Cerebellar cortex (tissue), 1 donor: ENCODE data around the gene STK38.
"Not testable (repeated sequence)": the region's sequence is repeated elsewhere in the genome, so short reads cannot be mapped to it uniquely, and the experiment has no call there.

Experiments
- DNase-seq: peaks from one replicate; pipeline ENCODE4 v3.0.0-alpha.2; 2015; ENCODE audit warnings: low spot score

The STK38 gene

DNA sequence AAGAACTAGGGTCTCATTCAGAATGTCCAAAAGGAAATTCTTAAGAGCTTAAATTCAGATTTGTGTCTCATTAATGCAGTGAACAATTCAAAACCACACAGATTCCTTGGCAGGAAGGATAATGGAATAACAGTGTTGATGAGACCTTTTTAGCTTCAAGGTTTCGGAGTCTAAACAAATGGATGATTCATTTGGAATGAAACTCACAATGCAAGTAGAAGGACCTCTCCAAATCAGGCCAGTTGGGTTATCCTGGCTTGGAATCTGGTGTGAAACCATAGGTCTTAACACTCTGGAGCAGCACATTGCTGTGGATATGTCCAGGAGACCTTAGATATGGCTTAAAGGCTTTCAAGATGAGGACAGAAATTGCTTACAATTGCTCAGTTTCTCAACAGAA lies 59.6 kb downstream of the STK38 start:
- DNase-seq, result no peak

DNA sequence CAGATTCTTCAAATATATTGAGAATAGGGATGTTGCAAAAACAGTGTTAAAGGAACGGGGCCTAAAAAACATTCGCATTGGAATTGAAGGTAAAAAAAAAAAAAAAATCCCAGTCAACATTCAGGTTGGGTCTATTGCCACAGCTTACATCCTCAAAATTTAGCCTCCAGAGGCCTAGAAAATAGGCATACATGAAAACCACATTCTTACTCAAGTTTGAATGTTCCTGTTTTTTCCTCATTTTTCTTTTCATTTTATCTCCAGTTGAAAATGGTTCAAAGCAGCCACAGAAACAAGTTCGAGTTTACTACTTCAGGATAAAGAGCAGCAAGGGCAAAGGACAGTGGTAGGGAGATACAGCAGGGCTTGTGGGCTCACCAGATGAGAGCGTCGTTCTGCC lies 62.5 kb downstream of the STK38 start:
- DNase-seq, result no peak

DNA sequence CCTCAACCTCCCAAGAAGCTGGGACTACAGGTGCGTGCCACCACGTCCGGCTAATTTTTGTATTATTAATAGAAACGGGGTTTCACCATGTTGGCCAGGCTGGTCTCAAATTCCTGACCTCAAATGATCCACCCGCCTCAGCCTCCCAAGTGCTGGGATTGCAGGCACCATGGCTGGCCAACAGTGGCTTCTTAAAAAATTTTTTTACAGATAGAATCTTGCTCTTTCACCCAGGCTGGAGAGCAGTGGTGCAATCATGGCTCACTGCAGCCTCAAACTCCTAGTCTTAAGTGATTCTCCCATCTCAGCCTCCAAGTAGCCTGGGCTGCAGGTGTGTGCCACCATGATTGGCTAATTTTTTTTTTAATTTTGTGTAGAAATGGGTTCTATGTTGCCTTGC lies 64.0 kb downstream of the STK38 start:
- not testable (repeated sequence) for DNase-seq

DNA sequence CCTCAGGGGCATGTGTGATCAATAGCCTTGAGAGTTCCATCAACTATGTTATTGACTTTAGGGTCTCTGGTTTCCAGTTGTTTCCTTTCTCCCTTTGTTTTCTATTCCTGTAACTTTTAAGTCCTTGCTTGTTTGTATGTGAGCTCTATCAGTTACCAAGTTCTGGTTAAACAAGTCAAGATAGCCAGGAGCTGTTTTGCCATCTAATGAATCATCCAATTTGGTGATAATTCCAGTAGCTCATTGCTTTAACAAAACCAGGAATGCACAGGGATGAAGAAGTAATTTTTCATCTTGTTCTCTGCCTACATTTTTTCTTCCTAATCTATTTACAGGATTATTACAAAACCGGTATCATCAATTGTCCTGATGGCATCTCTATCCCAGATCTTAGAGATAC lies 68.0 kb downstream of the STK38 start:
- DNase-seq, result no peak

DNA sequence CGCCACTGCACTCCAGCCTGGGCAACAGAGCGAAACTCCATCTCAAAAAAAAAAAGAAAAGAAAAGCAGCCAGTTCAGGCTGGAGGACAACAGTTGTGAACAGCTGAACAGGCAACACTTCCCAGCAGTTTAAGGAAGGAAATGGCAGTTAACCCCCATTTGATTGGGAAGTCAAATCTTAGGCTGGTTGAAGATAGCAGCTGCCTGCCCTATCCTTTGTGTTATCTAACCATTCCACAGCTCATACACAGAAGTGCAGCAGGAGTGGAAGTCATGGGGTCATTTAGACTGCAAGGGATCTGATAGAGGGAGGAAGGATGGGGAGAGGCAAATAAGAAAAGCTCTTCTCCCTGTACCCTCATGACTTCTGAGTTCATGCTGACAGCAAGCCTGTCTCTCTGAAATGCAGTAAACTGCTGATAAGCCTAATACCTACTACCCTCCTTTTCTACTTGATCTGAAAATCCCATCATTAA lies 69.2 kb downstream of the STK38 start:
- DNase-seq, result no peak

DNA sequence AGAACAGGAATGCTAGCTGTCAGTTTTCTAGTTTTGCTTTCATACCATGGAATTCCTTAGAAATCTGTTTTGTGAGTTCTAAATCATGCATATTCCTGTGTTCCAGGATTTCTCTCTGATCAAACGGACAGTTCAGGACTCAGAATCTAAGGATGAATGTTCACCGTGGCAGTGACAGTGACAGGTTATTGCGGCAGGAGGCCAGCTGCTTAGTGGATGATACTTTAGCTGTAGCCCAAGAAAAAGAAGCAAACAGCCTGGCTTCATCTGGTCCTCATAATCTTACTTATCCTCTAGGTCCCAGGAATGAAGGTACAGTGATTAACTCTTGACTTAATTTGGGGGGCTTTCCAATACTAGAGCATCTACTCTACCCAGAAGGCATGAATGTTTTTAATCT lies 77.3 kb downstream of the STK38 start:
- no peak for DNase-seq

DNA sequence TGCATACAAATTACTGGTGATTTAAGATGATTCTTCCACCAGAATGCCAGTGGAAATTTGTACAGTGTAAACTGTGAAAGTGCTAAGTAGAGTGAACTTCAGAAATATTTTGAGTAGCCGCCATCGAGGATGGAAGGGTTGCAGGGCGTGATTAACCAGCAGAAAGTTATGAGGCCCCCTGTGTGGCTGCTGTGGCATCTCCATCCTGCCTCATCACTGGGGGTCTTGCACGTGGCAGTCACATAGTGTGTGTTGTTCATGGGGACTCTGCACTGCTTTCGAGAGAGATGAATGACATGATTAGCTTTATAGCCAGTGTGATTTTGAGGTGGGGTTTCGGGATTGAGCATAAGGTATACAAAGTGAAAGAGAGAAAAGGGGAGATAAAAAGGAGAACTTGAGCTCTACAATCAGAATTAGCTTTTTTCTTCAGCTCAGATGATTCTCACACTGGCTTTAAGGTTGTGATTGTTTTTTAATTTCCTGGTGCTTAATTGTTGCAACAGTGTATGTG lies 78.1 kb downstream of the STK38 start:
- no peak for DNase-seq

DNA sequence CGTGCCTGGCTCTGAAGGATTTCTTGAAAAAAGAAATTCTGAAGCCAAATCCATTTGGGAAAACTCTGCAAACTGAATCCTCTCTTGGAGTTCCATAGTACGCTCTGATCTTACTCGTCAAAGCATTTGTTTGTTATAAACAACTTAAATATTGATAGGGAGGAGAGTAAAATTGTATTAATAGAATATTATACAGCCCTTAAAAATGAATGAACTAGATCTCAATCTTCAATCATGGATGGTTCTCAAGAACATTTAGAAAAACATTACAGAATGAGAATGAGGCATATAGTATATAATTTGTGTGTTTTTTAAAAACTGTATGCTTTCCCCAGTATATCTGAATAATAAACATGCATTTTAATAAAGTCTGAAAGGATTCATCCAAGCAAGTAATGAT lies 79.7 kb downstream of the STK38 start:
- no peak for DNase-seq

DNA sequence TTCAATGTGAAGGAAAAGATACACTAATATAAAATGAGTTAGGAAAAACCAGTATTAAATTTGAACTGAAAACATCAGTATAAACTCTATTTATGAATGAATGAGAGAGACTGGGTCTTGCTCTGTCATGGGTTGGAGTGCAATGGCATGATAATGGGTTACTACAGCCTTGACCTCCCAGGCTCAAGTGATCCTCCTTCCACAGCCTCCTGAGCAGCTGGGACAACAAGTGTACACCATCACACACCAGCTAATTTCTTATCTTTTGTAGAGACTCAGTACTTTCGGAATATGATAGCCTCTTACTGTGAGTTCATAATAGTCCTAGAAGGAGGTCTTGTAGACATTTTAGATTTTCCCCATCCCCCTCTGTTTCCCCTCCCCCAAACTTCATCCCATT lies 83.0 kb downstream of the STK38 start:
- DNase-seq, result no peak

DNA sequence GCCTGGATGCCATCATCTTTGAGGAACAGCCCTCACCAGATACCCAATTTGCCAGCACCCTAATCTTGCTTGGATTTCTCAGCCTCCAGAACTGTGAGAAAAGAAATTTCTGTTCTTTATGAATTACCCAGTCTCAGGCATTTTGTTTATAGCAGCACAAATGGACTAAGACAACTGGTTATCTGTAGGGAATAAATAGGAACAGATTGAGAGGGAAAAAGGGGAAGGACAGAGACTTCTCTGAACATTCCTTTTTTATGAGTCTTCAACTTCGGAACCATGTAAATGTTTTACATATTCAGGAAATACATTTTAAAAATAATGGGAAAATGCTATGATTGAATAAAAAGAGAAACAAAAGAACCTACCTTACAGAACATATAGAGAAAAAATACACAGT lies 83.6 kb downstream of the STK38 start:
- DNase-seq, result no peak

DNA sequence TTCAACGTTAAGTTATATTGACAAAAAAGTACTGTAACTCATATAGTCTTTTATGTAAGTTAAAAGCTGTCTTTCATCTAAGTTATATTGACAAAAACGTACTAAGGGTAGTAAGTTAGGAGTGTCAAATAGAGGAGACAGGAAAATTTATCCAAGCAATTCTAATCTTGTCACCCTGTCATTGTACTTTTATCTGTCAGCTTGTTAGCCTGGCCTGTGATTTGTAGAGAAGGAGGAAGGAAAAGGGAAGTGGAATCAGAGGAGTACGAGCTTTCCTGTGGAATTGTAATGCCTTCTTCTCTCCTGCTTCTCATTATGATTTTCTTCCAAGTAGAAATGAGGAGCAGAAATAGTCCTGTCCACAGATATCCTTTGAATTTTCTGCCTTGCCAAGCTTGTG lies 85.6 kb downstream of the STK38 start:
- no peak for DNase-seq

DNA sequence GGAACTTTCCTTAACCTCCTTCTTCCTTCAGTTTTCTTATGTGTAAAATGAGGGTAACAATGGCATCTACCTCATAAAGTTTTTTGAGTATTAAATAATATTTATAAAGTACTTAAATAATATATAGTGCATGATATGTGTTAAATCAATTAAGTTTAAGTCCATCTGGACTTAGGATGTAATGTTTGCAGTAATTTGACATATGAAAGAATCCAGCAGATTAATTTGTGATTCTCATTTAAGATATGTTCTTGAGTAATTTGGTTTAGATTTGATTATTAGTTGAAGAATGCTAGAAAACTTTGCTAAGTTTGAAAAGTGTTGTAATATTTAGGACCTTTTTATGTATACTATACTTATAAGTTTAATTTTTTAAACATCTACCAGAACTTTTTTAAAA lies 86.4 kb downstream of the STK38 start:
- DNase-seq, result no peak

DNA sequence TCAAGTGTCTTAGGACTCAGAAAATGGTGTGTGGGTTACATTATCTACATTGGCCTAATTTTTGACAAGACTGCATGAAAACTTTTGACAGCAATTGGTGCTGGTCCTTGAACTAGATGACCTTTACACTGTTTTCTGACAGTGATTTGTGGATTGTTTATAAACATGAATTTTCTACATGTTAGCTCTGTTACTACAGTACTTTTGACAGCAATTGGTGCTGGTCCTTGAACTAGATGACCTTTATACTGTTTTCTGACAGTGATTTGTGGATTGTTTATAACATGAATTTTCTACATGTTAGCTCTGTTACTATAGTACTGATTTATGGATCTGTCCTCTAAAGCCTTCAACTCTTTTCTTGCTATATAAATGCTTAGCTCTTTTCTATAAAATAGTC lies 87.8 kb downstream of the STK38 start:
- no peak for DNase-seq

DNA sequence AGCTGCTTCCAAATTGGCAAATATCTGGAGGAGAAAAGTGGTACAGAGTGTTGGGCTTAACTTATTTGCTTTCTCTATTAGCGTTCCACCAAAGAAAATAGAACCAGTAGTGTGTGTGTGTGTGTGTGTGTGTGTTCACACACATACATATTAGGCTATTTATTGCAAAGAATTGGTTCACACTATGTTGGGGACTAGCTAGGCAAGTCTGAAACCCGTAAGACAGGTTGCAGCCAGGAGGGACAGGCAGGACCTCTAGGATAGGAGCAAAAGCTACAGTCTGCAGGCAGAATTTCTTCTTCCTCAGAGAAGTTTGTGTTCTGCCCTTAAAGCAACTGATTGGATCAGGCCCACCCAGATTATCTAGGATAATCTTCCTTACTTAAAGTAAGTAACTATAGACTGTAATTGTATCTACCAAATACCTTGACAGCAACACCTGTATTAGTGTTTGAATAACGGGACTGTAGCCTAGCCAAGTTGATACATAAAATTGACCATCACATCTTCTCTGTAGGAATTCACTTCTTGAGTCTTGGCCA lies 91.7 kb downstream of the STK38 start:
- no peak for DNase-seq

DNA sequence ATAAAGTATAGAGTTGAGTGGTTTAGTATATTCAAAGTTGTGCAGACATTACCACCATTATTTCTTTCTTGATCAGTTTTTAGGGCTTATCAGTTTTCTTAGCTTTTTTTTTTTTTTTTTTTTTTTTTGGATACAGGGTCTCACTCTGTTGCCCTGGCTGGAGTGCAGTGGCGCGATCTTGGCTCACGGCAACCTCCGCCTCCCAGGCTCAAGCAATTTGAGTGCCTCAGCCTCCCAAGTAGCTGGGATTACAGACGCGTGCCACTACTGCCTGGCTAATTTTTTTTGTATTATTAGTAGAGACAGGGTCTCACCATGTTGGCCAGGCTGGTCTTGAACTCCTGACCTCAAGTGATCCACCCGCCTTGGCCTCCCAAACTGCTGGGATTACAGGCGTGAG lies 94.4 kb downstream of the STK38 start:
- not testable (repeated sequence) for DNase-seq

DNA sequence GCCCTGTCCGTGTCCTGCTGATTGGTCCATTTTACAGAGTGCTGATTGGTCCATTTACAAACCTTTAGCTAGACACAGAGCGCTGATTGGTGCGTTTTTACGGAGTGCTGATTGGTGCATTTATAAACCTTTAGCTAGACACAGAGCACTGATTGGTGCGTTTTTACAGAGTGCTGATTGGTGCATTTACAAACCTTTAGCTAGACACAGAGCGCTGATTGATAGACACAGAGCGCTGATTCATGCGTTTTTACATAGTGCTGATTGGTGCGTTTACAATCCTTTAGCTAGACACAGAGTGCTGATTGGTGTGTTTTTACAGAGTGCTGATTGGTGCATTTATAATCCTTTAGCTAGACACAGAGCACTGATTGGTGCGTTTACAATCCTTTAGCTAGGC lies 98.1 kb downstream of the STK38 start:
- DNase-seq, result not testable (repeated sequence)

DNA sequence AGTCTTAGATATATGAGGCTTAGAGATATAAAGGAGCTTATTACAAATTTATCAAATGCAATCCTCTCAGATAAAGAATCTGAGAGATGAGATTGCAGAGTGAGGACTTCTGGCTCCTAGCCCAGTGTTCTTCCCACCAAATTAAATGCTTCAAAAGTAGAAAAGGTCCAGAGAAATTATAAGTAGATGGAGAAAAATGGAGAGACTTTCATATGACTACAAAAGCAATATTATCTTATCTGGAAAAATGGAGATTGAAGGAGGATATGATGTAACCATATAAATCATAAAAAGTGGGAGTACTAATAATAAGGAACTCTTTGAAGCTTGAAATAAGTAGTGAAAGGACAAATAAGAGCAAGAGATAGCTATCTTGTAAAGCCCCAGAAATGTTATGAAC lies 101.7 kb downstream of the STK38 start:
- DNase-seq, result no peak

DNA sequence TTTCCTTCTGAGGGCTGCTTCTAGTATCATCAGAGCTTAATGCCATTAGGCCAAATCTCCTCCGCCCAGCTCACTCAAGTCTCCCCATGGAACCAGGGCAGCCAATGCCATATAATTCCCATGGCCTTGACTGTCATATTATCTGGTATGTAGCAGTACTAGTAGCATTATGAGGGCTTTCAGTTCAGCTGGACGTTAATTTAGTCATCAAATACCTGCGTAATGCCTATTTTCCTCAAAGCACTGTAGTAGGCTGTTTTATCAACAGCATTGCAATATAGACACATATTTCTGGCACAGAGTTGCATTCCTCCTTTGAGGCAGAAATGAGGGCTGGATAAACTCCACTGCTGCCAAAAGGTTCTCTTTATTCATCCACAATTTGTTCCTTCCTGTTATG lies 102.8 kb downstream of the STK38 start:
- DNase-seq, result peak; percentile 12
